ENCODE measurements around the gene CD37.

DNA sequence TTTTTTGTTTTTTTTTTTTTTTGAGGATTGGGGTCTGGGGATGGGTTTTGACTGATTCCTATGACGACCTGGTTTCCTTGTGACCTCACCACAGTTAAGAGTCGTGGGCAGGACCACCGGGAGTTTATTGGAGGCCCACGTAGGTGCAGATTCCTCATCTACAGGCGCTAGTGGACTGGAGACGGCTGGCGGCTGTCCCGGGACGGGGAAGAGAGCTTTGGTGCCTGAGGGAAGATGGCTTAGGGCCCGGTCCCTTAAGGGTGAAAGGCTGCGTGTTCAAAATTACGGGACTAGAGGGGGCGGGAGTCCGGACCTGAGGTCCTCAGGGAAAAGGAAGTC is 27.7 kb downstream of the CD37 start:
- TF ChIP-seq CTCF (IDR thresholded peaks at IDR 0.05) (no peak), POLR2A (IDR thresholded peaks at IDR 0.05) (no peak)

Data from uterus (tissue), 2 donors.